HepG2 (cell line): Measurements from ENCODE around the gene CHST6. TPM values are rescaled to one million over a fixed set of nuclear protein-coding genes. Genes with fewer than 3 reads are reported as not detected.

Experiments
- FOXP1 ChIP-seq, 2 experiments: fragments of 450-650 bp in 1 of 2; IDR thresholded peaks; 2 replicates each; pipeline ENCODE4 v1.6.1; 2017 to 2018; ENCODE audit warnings: antibody characterized with exemption in 1 of 2
- GFI1 ChIP-seq: sonication (generic); formaldehyde crosslinking; IDR thresholded peaks from 2 replicates; pipeline ENCODE4 v1.5.0; 2020; ENCODE audit warnings: missing genetic modification reagents, mild to moderate bottlenecking, borderline replicate concordance
- HMG20A ChIP-seq: IDR thresholded peaks from 2 replicates; pipeline ENCODE4 v1.6.1; 2016; ENCODE audit warnings: borderline replicate concordance
- HNRNPLL ChIP-seq: fragments of 200-400 bp; formaldehyde crosslinking; IDR thresholded peaks from 2 replicates; pipeline ENCODE4 v1.6.1; 2017; ENCODE audit warnings: mild to moderate bottlenecking, low read depth, low read length; ENCODE audit not compliant: poor library complexity, severe bottlenecking
- NCOA2 ChIP-seq: sonication (generic); formaldehyde crosslinking; IDR thresholded peaks from 2 replicates; pipeline ENCODE4 v1.8.0; 2022; ENCODE audit warnings: inconsistent platforms
- NCOA5 ChIP-seq: sonication (generic); formaldehyde crosslinking; IDR thresholded peaks from 2 replicates; pipeline ENCODE4 v1.4.0; 2020; ENCODE audit warnings: missing genetic modification reagents
- PITX1 ChIP-seq: sonication (generic); formaldehyde crosslinking; IDR thresholded peaks from 2 replicates; pipeline ENCODE4 v1.5.1; 2020; ENCODE audit warnings: mild to moderate bottlenecking, missing genetic modification reagents
- POGZ ChIP-seq: sonication (generic); formaldehyde crosslinking; IDR thresholded peaks from 2 replicates; pipeline ENCODE4 v1.4.0; 2020; ENCODE audit warnings: mild to moderate bottlenecking, missing genetic modification reagents
- RBAK ChIP-seq: sonication (generic); formaldehyde crosslinking; IDR thresholded peaks from 2 replicates; pipeline ENCODE4 v1.5.1; 2020; ENCODE audit warnings: mild to moderate bottlenecking, missing genetic modification reagents
- RELA ChIP-seq: sonication (generic); formaldehyde crosslinking; IDR thresholded peaks from 2 replicates; pipeline ENCODE4 v1.4.0; 2020; ENCODE audit warnings: missing genetic modification reagents
- SNAPC5 ChIP-seq: sonication (generic); formaldehyde crosslinking; IDR thresholded peaks from 2 replicates; pipeline ENCODE4 v1.8.1; 2023; ENCODE audit warnings: mild to moderate bottlenecking, missing genetic modification reagents, borderline replicate concordance
- SP5 ChIP-seq: IDR thresholded peaks from 2 replicates; pipeline ENCODE4 v1.6.1; 2016; ENCODE audit warnings: low read depth, borderline replicate concordance
- TARDBP ChIP-seq: sonication (generic); formaldehyde crosslinking; IDR thresholded peaks from 2 replicates; pipeline ENCODE4 v1.8.0; 2022; ENCODE audit warnings: mild to moderate bottlenecking, missing genetic modification reagents
- THAP11 ChIP-seq: IDR thresholded peaks from 2 replicates; pipeline ENCODE4 v1.6.1; 2016; ENCODE audit warnings: missing biosample characterization, missing genetic modification reagents
- ZMYM4 ChIP-seq: sonication (generic); formaldehyde crosslinking; IDR thresholded peaks from 2 replicates; pipeline ENCODE4 v1.8.1; 2023; ENCODE audit warnings: mild to moderate bottlenecking, missing genetic modification reagents
- ZNF350 ChIP-seq: sonication (generic); formaldehyde crosslinking; IDR thresholded peaks from 2 replicates; pipeline ENCODE4 v1.4.0; 2020; ENCODE audit warnings: mild to moderate bottlenecking, low read depth, missing genetic modification reagents, borderline replicate concordance
- ZNF501 ChIP-seq: sonication (generic); formaldehyde crosslinking; IDR thresholded peaks from 2 replicates; pipeline ENCODE4 v1.5.1; 2020; ENCODE audit warnings: mild to moderate bottlenecking, moderate library complexity, missing genetic modification reagents
- ZNF556 ChIP-seq: sonication (generic); formaldehyde crosslinking; IDR thresholded peaks from 2 replicates; pipeline ENCODE4 v1.4.0; 2020; ENCODE audit warnings: mild to moderate bottlenecking, missing genetic modification reagents, borderline replicate concordance
- ZNF773 ChIP-seq: sonication (generic); formaldehyde crosslinking; IDR thresholded peaks from 2 replicates; pipeline ENCODE4 v1.4.0; 2020; ENCODE audit warnings: missing genetic modification reagents, borderline replicate concordance
- polyA plus RNA-seq, 8 experiments: library from polyadenylated mRNA; depleted of rRNA in 3 of 8; stranded (reverse) in 7 of 8; unstranded in 1 of 8; fragments of >200 nt; fragmentation: Illumina TruSeq in 4 of 8; extraction: Trizol in 4 of 8; gene quantifications; 2 replicates each; pipeline versions ENCODE4 v1.2.1 to v1.2.3, GENCODE V29; 2011 to 2016; ENCODE audit warnings: low read depth in 4 of 8, missing spikeins in 1 of 8, mixed read lengths in 1 of 8; ENCODE audit not compliant: insufficient read depth in 1 of 8
- total RNA-seq, 5 experiments: library from RNA; depleted of rRNA; stranded (reverse); fragments of >200 nt; fragmentation: Illumina TruSeq; extraction: Trizol; gene quantifications; 2 replicates each; pipeline ENCODE4 v1.2.3, GENCODE V29; 2016; ENCODE audit warnings: low read depth in 1 of 5
- TF ChIP-seq, protein P1 (sequence below): sonication (generic); formaldehyde crosslinking; IDR thresholded peaks from 2 replicates; pipeline ENCODE4 v1.4.0; 2020; ENCODE audit warnings: mild to moderate bottlenecking, missing genetic modification reagents, borderline replicate concordance
- TF ChIP-seq, protein P2 (sequence below): sonication (generic); formaldehyde crosslinking; IDR thresholded peaks from 2 replicates; pipeline ENCODE4 v1.4.0; 2020; ENCODE audit warnings: mild to moderate bottlenecking, missing genetic modification reagents, borderline replicate concordance
- TF ChIP-seq, protein P3 (sequence below): sonication (generic); formaldehyde crosslinking; IDR thresholded peaks from 2 replicates; pipeline ENCODE4 v1.4.0; 2020; ENCODE audit warnings: missing genetic modification reagents, borderline replicate concordance

CHST6 gene
- total and polyA plus RNA-seq, 2 of the 13 experiments (the other 11 are each of a cell fraction or from before 2014, with no cell fraction given): 0.18 to 0.91 TPM

DNA sequence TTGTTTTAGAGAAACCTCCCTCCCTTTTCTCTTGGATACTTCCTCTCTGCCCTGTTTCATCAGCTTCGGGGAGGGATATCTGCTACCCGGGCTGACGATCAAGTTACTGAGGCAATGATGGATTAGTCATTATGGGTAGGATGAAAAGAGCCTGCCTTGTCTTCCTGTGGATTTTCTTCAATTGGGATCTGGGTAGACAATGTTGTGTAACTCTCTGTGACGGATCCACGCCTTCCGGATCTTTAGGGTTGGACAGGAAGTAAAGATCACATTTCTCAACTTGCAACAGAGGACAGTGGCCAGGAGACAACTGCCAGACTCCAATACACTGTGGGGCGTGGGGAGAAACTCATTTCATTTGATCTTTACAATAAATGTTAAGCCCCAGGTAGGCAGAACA is 11.3 kb upstream of the CHST6 start (continued):
- TF ChIP-seq RELA (CRISPR knock-in tag) (no peak), ZNF350 (CRISPR knock-in tag) (no peak), FOXP1 (IDR thresholded peaks at IDR 0.05) (no peak), FOXP1 (CRISPR knock-in tag; IDR thresholded peaks at IDR 0.05) (peak; percentile 15; the same call in 1 of the 2 replicates), HNRNPLL (no peak), NCOA2 (peak; percentile 55), THAP11 (CRISPR knock-in tag) (peak; percentile 57), NCOA5 (CRISPR knock-in tag) (no peak), RBAK (no peak), TARDBP (CRISPR knock-in tag) (0 out of 2 replicates have a peak, but pooled peaks have one; percentile 14), SNAPC5 (CRISPR knock-in tag) (no peak), SP5 (CRISPR knock-in tag) (0 out of 2 replicates have a peak, but pooled peaks have one; percentile 54), ZNF556 (CRISPR knock-in tag) (no peak), POGZ (CRISPR knock-in tag) (peak; percentile 61; the same call in 1 of the 2 replicates), GFI1 (CRISPR knock-in tag) (no peak), HMG20A (CRISPR knock-in tag) (peak; percentile 88), PITX1 (no peak), ZNF501 (no peak), ZNF773 (CRISPR knock-in tag) (no peak), ZMYM4 (CRISPR knock-in tag) (peak; percentile 57)
- TF ChIP-seq, protein P1, sequence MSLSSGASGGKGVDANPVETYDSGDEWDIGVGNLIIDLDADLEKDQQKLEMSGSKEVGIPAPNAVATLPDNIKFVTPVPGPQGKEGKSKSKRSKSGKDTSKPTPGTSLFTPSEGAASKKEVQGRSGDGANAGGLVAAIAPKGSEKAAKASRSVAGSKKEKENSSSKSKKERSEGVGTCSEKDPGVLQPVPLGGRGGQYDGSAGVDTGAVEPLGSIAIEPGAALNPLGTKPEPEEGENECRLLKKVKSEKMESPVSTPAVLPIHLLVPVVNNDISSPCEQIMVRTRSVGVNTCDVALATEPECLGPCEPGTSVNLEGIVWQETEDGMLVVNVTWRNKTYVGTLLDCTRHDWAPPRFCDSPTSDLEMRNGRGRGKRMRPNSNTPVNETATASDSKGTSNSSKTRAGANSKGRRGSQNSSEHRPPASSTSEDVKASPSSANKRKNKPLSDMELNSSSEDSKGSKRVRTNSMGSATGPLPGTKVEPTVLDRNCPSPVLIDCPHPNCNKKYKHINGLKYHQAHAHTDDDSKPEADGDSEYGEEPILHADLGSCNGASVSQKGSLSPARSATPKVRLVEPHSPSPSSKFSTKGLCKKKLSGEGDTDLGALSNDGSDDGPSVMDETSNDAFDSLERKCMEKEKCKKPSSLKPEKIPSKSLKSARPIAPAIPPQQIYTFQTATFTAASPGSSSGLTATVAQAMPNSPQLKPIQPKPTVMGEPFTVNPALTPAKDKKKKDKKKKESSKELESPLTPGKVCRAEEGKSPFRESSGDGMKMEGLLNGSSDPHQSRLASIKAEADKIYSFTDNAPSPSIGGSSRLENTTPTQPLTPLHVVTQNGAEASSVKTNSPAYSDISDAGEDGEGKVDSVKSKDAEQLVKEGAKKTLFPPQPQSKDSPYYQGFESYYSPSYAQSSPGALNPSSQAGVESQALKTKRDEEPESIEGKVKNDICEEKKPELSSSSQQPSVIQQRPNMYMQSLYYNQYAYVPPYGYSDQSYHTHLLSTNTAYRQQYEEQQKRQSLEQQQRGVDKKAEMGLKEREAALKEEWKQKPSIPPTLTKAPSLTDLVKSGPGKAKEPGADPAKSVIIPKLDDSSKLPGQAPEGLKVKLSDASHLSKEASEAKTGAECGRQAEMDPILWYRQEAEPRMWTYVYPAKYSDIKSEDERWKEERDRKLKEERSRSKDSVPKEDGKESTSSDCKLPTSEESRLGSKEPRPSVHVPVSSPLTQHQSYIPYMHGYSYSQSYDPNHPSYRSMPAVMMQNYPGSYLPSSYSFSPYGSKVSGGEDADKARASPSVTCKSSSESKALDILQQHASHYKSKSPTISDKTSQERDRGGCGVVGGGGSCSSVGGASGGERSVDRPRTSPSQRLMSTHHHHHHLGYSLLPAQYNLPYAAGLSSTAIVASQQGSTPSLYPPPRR: no peak
- TF ChIP-seq, protein P2, sequence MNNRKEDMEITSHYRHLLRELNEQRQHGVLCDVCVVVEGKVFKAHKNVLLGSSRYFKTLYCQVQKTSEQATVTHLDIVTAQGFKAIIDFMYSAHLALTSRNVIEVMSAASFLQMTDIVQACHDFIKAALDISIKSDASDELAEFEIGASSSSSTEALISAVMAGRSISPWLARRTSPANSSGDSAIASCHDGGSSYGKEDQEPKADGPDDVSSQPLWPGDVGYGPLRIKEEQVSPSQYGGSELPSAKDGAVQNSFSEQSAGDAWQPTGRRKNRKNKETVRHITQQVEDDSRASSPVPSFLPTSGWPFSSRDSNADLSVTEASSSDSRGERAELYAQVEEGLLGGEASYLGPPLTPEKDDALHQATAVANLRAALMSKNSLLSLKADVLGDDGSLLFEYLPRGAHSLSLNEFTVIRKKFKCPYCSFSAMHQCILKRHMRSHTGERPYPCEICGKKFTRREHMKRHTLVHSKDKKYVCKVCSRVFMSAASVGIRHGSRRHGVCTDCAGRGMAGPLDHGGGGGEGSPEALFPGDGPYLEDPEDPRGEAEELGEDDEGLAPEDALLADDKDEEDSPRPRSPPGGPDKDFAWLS: no peak
- TF ChIP-seq, protein P3, sequence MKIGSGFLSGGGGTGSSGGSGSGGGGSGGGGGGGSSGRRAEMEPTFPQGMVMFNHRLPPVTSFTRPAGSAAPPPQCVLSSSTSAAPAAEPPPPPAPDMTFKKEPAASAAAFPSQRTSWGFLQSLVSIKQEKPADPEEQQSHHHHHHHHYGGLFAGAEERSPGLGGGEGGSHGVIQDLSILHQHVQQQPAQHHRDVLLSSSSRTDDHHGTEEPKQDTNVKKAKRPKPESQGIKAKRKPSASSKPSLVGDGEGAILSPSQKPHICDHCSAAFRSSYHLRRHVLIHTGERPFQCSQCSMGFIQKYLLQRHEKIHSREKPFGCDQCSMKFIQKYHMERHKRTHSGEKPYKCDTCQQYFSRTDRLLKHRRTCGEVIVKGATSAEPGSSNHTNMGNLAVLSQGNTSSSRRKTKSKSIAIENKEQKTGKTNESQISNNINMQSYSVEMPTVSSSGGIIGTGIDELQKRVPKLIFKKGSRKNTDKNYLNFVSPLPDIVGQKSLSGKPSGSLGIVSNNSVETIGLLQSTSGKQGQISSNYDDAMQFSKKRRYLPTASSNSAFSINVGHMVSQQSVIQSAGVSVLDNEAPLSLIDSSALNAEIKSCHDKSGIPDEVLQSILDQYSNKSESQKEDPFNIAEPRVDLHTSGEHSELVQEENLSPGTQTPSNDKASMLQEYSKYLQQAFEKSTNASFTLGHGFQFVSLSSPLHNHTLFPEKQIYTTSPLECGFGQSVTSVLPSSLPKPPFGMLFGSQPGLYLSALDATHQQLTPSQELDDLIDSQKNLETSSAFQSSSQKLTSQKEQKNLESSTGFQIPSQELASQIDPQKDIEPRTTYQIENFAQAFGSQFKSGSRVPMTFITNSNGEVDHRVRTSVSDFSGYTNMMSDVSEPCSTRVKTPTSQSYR (CRISPR knock-in tag): no peak
